Measurements from ENCODE around the gene TRIM67.

Gene TRIM67

GRCh38 chr1:231183639-231184590 lies 22.1 kb downstream of the TRIM67 start:
- DNase-seq (ENCODE audit: low spot score) = no peak

GRCh38 chr1:231184891-231185290 lies 23.0 kb downstream of the TRIM67 start:
- DNase-seq (ENCODE audit: low spot score) = no peak

DNA sequence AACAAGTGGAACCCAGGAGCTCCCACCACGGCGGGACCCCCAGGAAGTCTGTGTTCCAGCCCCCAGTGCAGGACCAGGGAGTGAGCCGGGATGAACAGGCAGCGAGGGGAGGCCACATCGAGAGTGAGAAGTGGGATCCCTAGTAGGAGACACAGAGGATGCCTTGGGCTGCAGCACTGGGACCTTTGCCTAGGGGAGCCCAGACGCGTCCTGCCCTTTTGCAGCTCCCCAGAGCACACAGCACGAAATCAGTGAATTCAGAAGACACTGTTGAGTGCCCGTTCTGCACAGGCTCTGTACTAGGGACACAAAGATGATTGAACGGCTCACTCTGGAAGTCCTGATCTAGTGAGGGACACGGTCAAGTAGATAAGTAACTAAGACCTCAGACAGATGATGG lies 23.5 kb downstream of the TRIM67 start:
- no peak for DNase-seq (ENCODE audit: low spot score)

DNA sequence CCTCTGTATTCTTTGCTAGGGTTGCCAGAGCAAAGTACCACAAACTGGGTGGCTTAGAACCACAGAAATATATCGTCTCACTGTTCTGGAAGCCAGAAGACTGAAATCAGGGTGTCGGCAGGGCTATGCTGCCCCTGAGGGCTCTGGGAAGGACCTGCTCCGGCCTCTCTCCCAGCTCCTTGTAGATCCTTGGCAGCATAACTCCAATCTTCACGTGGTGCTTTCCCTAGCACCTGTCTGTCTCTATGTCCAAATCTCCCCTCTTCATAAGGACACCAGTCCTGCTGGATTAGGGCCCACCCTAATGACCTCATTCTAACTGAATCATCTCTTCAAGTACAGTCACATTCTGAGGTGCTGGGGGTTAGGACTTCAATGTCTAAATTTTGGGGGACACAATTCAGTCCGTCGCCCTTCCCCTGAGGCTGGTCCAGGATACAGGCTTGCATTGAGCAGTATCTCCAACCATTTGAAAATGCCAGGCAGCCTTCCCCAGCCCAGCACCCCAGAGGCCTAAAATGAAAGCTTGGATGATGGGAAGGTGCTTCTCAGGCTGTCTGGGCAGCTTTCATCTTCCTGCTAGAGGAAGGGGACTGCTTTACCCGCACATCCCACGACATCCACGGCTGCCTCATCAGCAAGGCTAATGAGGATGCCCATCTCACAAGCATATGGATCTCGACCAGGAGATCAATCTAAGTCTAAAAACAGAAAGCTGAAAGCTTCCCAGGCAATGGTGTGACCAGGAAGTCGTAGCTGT lies 24.7 kb downstream of the TRIM67 start:
- no peak for DNase-seq (ENCODE audit: low spot score)

DNA sequence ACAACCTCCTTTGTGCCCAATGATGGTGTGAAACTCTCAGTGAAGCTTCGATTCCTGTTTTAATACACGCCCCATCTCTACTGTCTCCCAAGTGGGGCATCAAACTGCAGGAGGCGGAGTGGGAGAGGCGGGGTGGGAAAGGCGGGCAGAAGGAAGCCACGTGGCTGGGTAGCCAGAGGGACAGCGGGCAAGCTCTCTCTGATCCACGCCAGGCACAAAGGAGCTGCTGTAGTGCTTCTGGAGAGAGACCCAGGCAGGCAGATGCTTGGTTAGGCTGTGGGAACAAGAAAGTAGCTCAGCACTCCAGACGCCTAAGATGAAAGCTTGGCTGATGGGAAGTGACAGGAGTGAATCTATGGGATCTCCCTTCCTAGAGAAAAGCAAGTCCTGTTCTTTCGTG lies 25.7 kb downstream of the TRIM67 start:
- no peak for DNase-seq (ENCODE audit: low spot score)

- no peak for DNase-seq (ENCODE audit: low spot score)
Observed at GRCh38 chr1:231188072-231188471, 26.2 kb downstream of the TRIM67 start.

DNA sequence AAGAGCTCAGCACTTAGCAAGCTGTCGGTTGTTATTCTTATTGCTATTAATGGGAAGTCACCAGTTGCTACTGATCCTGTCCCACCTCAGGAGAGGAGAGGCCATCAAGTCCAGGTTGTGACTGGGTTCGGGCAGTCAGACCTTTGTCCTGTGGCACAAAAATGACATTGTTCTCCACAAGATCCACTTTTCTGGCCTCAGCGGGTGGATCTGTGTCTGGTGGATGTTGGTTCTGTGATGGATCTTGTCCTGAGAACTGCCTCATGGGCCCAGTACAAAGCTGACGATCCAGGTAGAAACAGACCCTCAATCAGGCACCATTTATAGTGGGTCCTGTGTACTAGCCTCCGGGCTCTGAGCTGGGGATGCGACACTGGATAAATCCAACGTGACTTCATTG lies 26.9 kb downstream of the TRIM67 start:
- DNase-seq (ENCODE audit: low spot score) = no peak

GRCh38 chr1:231189683-231190270 lies 27.9 kb downstream of the TRIM67 start:
- no peak for DNase-seq (ENCODE audit: low spot score)

GRCh38 chr1:231190456-231190855 lies 28.6 kb downstream of the TRIM67 start:
- no peak for DNase-seq (ENCODE audit: low spot score)

DNA sequence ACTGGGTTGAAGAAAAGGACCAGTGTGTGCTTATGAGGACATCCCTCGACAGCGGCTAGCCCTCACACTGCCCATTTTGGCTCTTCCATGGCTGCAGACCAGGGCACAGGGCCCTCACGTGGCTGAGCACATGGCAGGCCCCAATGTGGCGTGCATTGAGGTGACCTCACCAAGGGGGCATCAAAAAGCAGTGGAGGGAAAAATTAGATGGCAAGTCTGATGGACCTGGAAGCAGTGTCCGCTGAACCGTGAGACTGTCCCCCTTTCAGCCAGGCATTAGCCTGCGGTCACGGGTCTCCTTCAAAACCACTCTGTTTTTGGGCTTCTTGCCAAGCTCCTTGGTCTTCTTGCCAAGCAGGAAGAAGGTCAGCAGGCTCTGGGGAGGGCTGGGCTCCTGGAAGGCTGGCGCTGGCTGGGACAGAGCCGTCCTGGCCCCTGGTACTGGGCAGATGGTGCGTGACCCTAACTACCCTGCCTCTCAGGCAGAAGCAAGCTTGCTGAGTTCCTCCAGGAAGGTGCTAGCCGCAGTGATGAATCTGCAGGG lies 30.8 kb downstream of the TRIM67 start:
- DNase-seq (ENCODE audit: low spot score) = no peak

- DNase-seq (ENCODE audit: low spot score) = no peak
Observed at GRCh38 chr1:231193710-231194340, 32.0 kb downstream of the TRIM67 start.

DNA sequence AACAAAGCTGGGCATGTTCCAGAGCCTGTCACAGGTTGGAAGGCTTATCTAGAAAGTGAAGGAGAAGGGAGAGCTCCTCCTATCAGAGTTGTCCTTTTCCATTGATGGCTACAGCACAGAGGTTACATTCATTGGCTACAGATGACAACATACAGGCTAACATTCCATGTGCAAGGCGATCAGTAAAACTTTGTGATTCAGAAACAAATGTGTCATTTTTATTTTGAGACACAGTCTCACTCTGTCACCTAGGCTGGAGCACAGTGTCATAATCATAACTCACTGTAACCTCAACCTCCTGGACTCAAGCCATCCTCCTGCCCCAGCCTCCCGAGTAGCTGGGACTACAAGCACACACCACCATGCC lies 32.6 kb downstream of the TRIM67 start:
- DNase-seq (ENCODE audit: low spot score) = no peak

DNA sequence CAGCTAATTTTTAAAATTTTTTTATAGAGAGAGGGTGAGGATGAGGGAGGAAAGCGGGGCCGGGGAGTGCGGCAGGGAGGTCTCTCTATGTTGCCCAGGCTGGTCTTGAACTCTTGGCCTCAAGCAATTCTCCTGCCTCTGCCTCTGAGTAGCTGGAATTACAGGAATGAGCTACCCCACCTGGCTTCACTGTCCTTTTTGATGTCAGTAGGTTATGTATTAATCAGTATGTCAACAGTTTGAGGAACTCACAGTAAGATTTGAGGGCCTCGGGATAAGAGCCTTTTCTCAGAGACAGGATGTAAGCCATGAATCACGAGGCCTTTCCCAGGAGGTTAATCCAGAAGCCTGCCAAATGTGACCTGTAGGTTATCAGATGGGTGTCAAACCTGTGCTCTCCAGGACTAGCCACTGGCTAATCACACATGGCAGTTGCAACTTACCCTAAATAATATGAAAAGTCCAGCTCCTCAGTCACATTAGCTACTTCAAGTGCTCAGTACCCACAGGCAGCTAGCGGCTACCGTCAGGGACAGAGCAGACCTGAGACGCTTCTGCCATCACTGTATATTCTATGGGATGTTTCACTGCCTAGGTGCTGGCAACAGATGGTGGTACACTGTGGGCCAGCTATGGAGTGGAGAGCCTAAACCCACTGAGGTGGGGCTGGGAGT lies 33.1 kb downstream of the TRIM67 start:
- no peak for DNase-seq (ENCODE audit: low spot score)

DNA sequence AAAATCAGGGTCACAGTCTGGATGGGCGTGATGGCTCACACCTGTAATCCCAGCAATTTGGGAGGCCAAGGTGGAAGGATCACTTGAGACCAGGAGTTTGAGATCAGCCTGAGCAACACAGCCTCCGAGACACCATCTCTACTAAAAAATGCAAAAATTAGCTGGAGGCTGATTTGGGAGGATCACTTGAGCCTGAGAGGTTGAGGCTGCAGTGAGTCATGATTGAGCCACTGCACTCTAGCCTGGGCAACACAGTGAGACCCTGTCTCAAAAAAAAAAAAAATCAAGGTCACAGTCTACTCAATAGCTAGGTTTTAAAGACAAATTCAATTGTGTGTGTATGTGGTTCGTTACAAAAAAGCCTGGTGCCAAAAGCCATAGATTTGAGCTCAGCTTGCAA lies 34.4 kb downstream of the TRIM67 start:
- DNase-seq (ENCODE audit: low spot score) = no peak

DNA sequence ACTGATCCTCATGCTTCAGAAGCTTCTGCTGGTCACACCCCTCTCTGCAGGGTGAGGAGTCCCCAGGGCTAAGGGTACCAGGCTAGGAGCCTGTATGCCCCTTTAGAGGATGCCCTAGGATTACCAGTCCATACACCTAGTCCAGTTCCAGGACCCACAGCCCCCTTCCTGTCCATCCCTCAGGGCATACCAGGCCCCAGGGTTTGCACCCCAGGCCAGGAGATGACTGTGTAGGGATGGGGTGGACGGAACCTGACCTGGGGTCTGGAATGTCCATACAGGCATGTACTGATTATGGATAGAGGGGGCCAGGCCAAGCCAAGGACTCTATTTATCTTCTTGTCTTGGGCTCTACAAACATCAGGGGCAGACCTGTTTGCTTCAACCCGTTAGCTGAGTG lies 34.9 kb downstream of the TRIM67 start:
- no peak for DNase-seq (ENCODE audit: low spot score)

DNA sequence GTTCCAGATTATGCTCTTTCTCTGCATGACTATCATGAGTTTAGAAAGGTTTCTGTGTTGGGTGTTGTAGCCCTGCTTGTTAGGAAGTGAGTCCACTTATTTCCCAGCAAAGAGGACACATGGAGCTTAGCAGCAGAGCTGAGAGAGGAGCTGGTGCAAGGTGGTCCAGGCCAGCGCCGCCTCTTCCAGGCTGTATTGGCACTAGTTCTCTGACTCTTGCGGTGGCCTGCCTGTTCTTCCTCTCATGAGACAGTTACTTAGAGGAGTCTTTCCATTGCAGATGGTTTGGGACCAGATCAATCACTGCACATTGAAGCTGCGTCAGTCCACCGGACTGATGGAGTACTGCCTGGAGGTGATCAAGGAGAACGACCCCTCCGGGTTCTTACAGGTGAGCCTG lies 38.0 kb downstream of the TRIM67 start:
- no peak for DNase-seq (ENCODE audit: low spot score)

DNA sequence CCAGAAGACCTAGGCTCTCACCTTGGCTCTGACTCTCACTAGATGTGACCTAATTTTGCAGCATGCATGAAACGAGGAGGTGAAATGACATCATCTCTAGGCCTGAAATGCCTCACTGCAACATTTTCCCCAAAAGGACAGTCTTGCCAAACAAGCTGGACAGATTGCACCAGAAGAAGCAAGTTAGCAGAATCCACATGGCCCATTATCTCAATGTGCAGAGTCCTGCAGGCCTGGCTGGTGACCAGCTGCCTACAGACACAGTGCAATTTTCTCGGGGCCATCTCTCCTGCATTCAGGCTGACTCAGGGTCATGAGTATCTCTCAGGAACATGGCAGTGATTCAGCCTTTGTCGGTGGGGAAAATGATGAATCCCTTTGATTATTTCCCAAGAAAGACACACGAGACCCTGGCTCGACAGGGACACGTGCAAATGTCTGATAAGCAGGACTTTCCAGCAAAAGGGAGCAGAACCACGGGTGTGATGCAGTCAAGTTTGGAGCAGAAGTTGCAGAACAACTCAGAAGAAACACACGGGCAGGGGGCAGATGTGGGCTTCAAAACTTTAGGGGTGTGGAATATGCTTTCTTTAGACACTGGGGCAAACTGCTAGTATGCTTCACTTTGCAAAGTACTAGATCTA lies 38.7 kb downstream of the TRIM67 start:
- DNase-seq (ENCODE audit: low spot score) = no peak

DNA sequence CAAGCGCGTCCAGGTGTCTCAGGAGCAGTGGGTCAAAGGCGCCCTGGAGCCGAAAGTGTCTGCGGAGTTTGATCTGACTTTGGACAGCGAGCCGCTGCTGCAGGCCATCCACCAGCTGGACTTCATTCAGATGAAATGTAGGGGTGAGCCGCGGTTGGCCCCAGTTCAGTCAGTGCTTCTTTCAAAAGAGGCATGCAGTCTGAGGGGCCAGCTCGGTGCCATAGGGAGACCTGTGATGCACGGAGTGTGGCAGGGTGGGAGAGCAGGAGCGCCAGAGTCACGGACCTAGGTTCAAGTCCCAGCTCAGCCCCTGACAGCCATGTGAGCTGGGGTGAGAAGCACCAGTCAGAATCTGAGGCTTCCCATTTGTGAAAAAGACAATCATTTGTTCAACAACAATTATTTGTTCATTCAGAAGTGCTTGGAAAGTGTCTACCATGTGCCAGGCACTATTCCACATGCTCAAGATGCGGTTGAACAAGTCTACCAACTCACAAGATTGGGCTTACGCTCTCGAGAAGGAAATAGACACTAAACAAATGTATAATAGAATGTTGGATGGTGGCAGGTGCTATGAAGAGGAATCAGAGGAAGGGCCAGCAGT lies 39.6 kb downstream of the TRIM67 start:
- no peak for DNase-seq (ENCODE audit: low spot score)

GRCh38 chr1:231201979-231202633 lies 40.2 kb downstream of the TRIM67 start:
- no peak for DNase-seq (ENCODE audit: low spot score)
